Measurements from ENCODE around the gene CLIC5. TPM values are rescaled to one million over a fixed set of nuclear protein-coding genes. Genes with fewer than 3 reads are reported as not detected.

CLIC5 gene
- total RNA-seq, 1 donor from 2014 or later = 7.6 TPM

GRCh38 chr6:45984788-45985425, 30.8 kb downstream of the CLIC5 start:
- no peaks in the 10 kb centered on the region for H3K4me1 ChIP-seq
- H3K27me3 ChIP-seq = no peaks in the 10 kb centered on the region
- H3K27ac ChIP-seq = no peak overlapping the region
- no peak overlapping the region for H3K4me3 ChIP-seq
- TF ChIP-seq CTCF (IDR thresholded peaks at IDR 0.05) = no peak
- intact Hi-C loops (cut with DNase I) = no loop called here
- H3K36me3 ChIP-seq = no peaks in the 10 kb centered on the region
- no peaks in the 10 kb centered on the region for H3K9me3 ChIP-seq
- no peak for DNase-seq (ENCODE audit: low spot score in 2 of 2)

DNA sequence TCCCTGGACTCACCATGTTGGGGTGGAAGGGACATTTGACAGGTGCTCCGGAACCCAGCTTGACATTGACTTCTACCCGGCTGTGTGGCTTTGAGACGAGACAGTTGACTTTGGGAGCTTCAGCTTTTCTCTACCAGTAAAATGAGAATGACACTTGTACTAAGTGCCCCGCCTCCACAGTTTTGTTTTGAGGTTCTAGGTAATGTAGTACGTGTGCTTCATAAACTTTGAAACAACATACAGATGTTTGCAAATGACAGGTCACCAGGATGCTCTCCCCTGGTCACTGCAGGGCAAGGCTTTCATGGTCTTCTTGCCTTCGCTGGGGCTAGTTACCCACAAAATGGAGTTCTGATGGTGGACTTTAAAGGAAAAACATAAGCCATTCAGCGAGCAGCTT, 31.3 kb downstream of the CLIC5 start:
- no peak for TF ChIP-seq CTCF (IDR thresholded peaks at IDR 0.05)

DNA sequence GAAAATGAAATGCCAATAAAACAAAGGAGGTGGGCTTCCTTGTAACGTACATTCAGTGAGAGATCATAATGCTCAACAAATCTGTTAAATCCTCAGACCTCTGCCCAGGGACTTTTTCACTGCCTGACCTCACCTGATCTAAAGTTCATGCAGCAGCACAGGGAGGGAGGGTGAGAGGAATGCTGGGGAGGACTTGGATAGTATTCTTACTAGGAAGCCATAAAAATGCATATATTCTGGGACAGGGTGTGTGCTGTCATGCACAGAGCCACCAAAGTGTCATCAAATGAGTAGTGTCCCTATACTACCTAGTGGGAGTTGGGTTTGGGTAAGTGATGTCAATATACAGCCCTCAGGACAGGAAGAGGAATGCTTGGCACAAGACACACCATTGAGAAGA, 32.6 kb downstream of the CLIC5 start:
- no peaks in the 10 kb centered on the region for H3K27me3 ChIP-seq
- no peak overlapping the region for H3K4me3 ChIP-seq
- DNase-seq (ENCODE audit: low spot score in 2 of 2) = no peak
- TF ChIP-seq CTCF (IDR thresholded peaks at IDR 0.05) = no peak
- H3K36me3 ChIP-seq = no peaks in the 10 kb centered on the region
- H3K9me3 ChIP-seq = no peaks in the 10 kb centered on the region
- intact Hi-C loops (cut with DNase I) = no loop called here
- no peak overlapping the region for H3K27ac ChIP-seq
- no peaks in the 10 kb centered on the region for H3K4me1 ChIP-seq

More for the DNA sequence above, 31.3 kb downstream of the CLIC5 start:
- DNase-seq (ENCODE audit: low spot score in 2 of 2) = no peak
- Histone ChIP-seq H3K36me3 (no peaks in the 10 kb centered on the region), H3K4me3 (no peak overlapping the region), H3K27me3 (no peaks in the 10 kb centered on the region), H3K27ac (no peak overlapping the region), H3K4me1 (no peaks in the 10 kb centered on the region), H3K9me3 (no peaks in the 10 kb centered on the region)
- intact Hi-C loops (cut with DNase I) = no loop called here

GRCh38 chr6:45982280-45983036, 33.2 kb downstream of the CLIC5 start:
- intact Hi-C loops (cut with DNase I) = no loop called here
- H3K4me1 ChIP-seq = no peaks in the 10 kb centered on the region
- DNase-seq (ENCODE audit: low spot score in 2 of 2) = no peak
- no peak for TF ChIP-seq CTCF (IDR thresholded peaks at IDR 0.05)
- no peak overlapping the region for H3K4me3 ChIP-seq
- H3K27ac ChIP-seq = no peak overlapping the region
- H3K9me3 ChIP-seq = no peaks in the 10 kb centered on the region
- H3K27me3 ChIP-seq = no peaks in the 10 kb centered on the region
- no peaks in the 10 kb centered on the region for H3K36me3 ChIP-seq

DNA sequence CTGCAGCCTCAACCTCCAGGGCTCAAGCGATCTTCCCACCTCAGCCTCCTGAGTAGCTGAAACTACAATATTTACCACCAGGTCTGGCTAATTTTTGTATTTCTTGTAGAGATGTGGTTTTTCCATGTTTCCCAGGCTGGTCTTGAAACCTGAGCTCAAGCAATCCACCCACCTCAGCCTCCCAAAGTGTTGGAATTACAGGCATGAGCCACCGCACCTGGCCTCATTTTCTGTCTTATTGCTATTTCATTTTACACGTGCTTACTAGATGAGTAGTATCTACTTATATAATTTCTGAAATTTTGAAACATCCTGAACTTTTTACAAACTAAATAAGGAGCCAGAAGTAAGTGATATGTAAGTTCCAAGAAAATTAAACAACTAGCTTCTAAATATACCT, 34.6 kb downstream of the CLIC5 start:
- no peaks in the 10 kb centered on the region for H3K9me3 ChIP-seq
- no peak overlapping the region for H3K4me3 ChIP-seq
- intact Hi-C loops (cut with DNase I) = no loop called here
- H3K36me3 ChIP-seq = no peaks in the 10 kb centered on the region
- no peak for TF ChIP-seq CTCF (IDR thresholded peaks at IDR 0.05)
- H3K27me3 ChIP-seq = no peaks in the 10 kb centered on the region
- no peak overlapping the region for H3K27ac ChIP-seq
- DNase-seq (ENCODE audit: low spot score in 2 of 2) = no peak
- no peaks in the 10 kb centered on the region for H3K4me1 ChIP-seq

Data from ascending aorta (tissue), 2 donors.